Fibroblast of skin of scalp (primary cell): ENCODE measurements around the gene ZNF556.
"Not testable (repeated sequence)": the region's sequence is repeated elsewhere in the genome, so short reads cannot be mapped to it uniquely, and the experiment has no call there.

ENCODE experiments used
- DNase-seq: peaks from one replicate; pipeline ENCODE4 v3.0.0-alpha.2; 2013

ZNF556 gene

DNA sequence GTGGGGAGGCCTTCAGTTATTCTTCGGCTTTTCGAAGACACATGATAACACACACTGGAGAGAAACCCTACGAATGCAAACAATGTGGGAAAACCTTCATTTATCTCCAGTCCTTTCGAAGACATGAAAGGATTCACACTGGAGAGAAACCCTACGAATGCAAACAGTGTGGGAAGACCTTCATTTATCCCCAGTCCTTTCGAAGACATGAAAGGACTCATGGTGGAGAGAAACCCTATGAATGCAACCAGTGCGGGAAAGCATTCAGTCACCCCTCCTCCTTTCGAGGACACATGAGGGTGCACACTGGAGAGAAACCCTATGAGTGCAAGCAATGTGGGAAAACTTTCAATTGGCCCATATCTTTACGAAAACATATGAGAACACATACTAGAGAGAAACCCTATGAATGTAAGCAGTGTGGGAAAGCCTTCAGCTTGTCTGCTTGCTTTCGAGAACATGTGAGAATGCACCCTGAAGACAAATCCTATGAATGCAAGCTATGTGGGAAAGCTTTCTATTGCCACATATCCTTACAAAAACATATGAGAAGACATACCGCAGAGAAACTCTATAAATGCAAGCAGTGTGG is 14.0 kb upstream of the ZNF556 start:
- no peak for DNase-seq

DNA sequence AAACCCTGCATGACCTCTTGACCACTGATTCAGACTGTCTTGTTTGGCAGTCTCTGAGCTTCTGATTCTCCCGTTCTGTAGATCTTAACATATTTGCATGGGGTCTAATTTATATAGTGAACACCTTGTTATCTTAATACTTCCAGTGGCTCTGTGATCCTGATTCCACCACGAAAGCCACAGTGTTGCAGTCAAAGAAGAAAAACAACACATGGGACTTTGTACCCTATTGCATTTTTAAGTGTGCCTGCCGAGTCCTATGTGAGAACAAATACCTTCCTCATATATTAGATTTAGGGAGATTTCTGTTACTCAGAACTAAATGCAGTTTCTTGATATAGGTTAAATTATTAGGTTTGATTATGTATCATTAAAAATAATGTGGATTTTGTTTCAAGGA is 12.3 kb upstream of the ZNF556 start:
- DNase-seq, result no peak

DNA sequence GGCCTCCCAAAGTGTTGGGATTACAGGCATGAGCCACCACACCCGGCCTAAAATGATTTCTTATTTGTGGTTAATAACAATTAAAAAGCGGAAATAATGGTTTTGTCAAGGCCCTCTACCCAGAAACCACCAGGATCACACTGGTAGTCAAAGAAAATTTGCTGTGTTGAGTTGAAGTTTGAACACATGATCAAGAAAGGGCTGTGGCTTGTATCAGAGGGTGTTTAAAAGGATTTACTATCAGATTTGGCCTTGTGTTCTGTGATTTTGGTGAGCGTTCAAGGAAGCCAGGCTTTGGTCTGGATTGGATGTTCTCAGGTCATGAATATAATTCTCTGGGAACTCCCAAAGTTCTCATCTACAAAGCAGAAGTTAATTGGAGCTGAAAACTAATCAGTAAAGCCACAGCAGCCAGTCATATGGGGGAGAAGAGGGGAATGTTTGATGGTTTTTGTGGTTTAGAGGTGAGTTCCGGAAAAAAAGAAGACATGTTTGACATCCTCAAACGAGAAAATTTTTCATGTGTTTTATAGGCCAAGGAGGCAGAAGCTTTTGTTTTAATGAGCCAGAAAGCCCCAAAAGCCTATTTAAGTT is 10.6 kb upstream of the ZNF556 start:
- DNase-seq, result no peak

DNA sequence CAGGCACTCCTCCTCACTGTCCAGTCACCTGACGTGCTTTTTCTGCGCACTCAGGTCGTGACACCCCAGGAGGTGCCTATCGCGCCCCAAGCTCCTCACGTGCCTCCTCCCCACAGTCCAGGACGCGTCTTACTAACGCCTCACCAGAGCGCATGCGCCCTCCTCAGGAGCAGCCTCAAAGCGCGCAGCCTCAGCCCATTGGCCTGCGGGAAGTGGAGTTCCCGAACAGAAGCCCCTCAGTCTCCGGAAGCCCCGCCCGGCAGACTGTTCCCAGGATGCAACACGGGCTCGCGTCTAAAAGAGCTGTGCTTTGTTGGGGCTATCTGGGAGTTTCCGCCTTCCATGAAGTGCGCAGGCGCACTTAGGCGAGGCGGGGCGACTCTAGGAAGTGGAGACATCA is 8.3 kb upstream of the ZNF556 start:
- no peak for DNase-seq

DNA sequence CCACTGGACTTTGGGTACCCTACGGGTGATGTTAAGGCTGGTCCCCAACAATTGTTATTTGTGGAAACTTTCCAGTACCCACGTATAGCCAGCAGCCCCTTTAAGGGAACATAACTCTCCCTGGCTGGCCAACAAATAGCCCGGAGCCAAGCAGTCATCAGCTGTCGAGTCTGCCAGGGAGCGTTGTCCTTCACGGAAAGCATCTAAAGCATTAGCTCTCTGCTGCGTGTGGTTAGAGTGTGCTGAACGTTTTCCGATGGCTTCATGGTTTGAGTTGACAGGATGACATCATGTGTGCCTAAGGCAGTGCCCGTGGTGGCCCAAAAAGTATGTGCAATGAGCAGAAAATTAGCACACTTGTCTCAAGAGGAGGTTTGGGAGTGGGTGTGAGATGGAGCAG is 3.3 kb upstream of the ZNF556 start:
- DNase-seq, result no peak

DNA sequence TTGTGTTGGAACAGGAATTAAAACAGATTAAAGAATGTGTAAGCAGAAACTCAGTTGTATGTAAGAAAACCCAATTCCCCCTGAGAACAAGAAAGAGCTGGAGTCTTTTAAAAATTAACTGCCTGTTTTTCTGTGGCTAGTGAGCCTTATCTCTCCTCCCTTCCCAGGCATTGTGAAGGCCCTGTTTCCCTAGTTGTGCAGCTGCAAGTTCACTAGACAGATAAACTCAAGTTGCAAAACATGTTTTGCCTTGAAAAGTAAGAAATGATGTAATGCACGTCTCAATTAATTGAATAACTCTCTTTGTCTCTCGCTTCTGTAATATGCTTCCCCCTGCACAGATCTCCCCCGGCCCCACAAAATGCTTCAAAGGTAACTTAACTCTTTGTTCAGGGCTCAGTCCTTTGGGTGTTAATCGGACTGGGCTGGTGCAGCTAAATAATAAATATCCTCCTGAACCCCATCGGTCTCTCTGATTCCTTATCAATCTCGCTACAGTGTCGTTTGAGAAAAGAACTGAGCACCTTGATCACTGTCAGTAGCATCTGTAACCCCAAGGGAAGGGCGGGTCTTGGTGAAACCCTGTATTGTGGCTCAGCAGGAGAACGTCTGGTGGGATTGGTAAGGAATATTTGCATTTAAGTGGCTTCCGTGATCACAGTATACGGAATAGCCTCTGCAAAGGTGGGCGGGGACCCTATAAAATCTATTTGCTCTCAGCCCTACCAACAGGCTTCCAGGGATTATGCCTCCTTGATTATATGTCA is 1.6 kb upstream of the ZNF556 start:
- no peak for DNase-seq

DNA sequence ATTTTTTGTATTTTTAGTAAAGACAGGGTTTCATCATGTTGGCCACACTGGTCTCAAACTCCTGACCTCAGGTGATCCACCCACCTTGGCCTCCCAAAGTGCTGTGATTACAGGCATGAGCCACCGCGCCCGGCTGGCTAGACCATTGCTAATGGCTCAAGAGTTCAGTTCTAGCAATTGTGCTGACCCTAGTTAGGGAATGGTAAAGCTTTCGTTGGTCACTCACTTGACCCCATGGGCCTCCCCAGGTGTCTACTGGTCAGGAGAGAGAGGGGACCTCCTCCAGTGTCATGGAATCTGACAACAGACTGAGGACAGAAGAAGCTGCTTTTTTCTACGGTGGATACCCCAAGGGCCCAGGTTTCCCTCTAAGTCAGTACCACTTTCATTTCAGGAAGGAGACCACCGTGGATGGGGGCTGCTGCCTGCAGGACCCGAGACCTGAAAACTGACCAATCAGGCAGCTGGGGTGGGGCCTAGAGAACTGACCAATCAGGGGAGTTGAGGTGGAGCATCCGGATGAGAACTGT is 575 bp upstream of the ZNF556 start:
- no peak for DNase-seq

DNA sequence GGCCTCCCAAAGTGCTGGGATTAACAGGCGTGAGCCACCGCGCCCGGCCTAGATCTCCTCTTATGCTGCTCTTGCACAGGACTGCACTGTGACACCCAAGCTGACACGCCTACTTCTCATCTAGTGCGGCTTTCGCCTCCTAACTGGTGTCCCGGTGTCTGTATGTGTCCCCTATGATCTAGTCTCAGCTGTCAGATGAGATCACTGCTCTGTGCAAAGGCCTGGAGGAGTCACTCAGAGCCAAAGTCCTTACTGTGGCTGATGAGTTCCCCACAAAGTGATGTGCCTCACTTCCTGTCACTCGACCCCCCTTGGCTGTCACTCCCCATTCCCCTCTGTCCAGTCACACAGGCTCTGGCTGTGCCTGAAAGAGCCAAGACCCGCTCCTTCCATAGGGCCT is 2.5 kb downstream of the ZNF556 start:
- no peak for DNase-seq

DNA sequence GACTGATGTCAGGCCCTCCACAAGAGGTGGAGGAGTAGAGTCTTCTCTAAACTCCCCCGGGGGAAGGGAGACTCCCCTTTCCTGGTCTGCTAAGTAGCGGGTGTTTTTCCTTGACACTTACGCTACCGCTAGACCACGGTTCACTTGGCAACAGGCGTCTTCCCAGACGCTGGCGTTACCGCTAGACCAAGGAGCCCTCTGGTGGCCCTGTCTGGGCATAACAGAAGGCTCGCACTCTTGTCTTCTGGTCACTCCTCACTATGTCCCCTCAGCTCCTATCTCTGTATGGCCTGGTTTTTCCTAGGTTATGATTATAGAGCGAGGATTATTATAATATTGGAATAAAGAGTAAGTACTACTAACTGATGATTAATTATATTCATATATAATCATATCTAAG is 5.0 kb downstream of the ZNF556 start:
- DNase-seq, result not testable (repeated sequence)

DNA sequence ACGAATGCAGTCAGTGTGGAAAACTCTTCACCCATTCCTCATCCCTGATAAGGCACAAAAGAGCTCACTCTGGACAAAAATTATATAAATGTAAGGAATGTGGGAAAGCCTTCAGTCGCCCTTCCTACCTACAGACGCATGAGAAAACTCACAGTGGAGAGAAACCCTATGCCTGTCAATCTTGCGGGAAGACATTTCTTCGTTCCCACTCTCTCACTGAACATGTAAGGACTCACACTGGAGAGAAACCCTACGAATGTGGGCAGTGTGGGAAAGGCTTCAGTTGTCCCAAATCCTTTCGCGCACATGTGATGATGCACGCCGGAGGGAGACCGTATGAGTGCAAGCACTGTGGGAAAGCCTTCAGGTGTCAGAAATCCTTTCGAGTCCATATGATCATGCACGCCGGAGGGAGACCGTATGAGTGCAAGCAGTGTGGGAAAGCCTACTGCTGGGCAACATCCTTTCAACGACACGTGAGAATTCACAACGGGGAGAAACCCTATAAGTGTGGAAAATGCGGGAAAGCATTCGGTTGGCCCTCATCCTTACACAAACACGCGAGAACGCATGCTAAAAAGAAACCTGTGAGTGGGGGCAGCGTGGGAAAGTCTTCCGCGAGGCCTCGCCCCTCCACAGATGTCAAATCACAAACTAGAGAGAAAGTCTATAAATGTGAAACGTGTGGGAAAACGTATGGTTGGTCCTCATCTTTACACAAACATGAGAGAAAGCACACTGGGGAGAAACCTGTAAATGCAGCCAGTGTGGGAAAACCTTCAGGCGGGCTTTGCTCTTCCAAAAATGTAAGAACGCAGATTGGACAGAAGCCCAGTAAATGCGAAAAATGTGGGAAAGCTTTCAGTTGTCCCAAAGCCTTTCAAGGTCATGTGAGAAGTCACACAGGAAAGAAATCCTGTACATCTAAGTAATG is 10.5 kb downstream of the ZNF556 start:
- no peak for DNase-seq

DNA sequence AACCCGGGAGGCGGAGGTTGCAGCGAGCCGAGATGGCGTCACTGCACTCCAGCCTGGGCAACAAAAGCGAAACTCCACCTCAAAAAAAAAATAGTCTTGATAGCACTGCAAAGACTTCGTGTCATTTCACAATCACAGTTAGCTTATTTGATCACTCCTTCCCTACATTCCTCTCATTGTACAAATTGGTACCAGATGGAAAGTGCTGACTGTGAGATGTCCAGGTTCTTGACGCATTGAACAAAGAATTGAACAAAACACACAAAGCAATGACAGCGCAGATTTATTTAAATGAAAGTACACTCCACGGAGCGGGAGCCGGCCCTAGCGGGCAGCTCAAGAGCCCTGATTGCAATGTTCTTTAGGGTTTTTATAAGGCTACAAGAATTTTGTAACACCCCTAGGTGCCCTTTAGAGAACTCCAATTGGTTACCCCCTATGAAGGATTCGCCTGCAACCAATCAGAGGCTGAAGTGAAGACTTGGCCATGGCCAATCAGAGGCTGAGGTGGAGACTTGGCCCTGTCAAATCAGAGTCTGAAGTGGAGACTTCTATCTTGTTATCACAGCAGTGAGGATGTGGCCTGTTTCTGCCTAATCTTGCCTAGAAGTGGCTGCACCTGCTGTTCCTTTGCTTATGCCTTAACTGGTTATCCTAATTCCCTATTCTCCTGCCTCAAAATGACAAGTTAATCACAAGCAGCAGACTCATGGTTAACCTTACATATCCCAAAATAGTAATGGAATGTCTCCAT is 16.7 kb downstream of the ZNF556 start:
- DNase-seq, result no peak

DNA sequence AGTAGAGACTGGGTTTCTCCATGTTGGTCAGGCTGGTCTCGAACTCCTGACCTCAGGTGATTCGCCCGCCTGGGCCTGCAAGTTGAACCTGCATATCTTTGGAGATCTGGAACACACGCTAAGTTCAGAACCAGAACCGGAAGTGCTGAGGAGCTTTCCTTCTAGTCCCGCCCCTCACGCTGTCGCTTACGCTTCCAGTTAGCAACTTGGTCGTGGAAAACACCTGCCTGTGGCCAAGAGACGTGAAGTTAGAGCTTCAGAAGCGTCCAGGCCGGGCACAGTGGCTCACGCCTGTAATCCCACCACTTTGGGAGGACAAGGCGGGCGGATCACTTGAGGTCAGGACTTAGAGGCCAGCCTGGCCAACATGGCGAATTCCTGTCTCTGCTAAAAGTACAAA is 18.6 kb downstream of the ZNF556 start:
- DNase-seq, result no peak

DNA sequence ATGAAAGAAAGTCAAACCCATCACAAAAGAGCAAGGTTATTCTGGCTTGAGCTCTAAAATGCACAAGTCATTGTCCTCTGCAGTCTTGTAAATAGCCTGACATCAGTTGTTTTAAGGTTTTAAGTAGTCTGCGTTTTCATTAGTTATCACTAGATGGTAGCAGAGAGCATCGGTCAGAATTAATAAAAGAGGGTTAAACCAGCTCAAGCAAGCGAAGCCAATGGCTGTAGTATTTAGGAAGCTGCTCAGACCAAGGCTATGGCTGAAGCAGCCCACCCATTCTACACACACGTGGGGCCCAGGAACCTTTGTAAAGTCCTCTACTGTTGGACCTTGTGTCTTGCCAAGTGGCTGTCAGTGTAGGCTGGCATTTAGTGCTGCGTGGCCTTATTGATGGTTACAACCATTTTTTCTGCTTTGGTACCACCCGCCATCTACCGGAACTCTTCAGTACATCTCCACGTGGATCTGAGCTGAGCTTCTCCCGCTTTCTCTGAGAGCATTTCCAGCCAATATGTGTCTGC is 20.3 kb downstream of the ZNF556 start:
- peak; percentile 58 for DNase-seq

DNA sequence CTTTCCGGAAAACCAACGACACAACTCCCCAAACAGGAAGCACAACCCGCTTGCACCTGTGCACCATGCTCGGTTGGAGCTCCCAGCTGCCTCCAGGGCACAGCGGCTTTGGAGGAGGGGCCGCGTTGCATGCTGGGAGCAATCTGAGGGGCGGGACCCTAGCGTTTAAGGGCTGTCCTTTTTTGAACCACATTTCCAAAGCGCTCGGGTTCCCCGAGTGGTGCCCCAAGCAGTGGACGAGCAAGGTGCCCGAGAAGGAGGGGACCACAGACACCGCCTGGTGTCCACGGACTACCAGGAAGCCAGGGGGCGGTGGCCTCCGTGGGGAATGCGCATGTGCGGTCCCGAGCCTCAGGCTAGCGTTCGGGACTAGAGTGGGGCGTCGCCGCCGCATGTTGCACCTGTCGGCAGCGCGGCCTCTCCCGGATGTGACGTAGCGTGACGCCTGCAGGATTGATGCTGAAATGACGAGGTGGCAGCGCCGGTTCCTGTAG is 21.6 kb downstream of the ZNF556 start:
- DNase-seq, result no peak

DNA sequence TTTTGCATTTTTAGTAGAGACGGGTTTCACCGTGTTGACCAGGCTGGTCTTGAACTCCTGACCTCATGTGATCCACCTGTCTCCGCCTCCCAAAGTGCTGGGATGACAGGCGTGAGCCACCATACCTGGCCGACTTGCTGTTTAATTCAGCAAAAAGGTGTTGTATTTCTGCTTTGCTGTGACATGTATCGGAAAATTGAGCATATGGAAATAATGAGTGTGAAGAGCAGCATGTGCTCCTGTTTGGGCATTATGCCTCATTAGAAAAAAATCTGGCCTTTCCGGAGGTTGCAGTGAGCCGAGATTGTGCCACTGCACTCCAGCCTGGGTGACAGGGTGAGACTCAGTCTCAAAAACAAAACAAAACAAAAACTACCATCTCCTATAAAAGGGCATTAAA is 23.4 kb downstream of the ZNF556 start:
- DNase-seq, result not testable (repeated sequence)

DNA sequence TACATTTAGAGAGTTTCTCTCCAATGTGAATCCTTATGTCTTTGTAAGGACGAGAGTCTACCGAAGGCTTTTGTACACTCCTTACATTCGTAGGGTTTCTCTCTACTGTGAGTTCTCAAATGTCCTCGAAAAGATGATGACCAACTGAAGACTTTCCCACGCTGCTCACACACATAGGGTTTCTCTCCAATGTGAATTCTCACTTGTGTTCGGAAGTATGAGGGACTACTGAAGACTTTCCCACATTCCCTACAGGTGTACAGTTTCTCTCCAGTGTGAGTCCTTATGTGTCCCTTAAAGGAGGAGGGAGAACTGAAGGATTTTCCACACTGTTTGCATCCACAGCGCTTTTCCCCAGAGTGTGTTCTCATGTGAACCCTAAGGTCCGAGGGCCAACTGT is 29.6 kb downstream of the ZNF556 start:
- DNase-seq, result no peak

DNA sequence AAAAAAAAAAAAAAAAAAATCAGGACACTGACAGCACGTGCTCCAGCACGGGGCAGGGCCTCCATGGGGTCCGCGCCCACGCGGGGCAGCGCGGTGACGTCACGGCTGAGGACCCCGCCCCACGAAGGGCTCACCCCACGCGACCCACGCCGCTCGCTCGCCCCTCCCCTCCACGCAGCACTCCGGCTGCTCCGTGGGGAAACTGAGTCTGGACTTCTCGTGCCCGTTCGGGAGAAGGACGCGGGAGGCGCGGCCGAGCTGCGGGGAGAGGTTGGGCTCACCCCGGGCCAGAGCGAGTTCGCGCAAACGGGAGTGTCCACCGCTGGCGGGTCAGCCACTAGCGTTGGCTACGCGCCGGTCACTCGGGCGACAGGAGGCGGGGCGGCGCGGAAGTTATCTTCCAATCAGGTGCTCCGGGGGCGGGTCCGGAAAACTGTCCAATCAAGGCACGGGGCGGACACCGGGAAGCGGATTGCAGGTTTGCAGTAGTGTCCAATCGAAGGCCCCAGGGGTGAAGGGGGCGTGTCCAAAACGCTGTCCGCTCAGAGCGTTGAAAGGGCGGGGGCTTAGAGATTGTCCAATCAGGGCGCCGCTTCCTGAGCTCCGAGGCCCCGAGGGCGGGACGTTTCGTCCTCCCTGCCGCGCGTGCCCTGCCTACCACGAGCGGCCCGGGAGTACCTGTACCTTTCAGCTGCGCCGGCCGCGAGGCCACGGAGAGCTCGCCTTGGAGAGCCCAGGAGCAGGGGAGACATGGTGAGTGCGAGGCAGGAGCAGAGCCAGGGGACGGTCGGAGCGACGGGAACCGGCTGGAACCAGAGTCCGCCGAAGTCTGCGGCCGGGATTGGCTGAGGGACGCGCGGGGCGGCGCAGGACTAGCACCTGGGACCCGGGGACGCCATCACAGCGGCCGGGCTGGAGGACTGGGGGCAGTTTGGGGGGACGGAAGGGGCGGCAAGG is 33.4 kb downstream of the ZNF556 start, which contains the start of gene ZNF57:
Gene ZNF57, plus strand, starts transcription at position 633 of the 957 bp plus-strand sequence. Its CDS starts 118 bp downstream, at position 751.
- DNase-seq, result peak; percentile 99

DNA sequence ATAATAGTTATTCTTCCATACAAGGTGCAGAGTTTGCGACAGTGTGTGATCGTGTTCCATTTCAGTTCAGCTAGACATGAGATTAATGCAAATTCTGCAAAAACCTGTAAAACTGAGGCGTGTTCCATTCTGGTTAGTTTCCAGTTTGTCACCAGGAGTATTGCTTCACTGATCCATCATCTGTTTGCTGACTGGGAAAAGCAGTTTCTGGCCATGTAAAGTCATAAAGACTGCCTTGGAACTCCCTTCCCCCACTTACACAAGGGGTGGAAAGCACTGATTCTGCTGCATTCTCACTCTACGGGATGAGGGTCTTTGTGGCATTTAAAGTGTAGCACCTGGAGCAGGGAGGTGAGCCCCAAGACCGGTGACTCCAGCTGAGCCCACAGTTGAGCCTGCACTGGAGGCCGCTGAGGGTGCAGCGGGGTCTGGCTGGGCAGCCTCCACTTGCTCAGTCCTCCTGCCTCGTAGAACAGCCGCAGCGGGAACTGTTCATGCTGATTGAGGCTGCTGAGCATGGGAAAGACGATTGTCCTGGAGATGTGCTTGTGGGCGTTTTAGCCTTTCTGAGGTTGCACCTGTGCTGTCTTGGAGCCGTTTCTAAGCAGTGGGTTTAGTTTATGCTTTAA is 35.6 kb downstream of the ZNF556 start:
- no peak for DNase-seq

DNA sequence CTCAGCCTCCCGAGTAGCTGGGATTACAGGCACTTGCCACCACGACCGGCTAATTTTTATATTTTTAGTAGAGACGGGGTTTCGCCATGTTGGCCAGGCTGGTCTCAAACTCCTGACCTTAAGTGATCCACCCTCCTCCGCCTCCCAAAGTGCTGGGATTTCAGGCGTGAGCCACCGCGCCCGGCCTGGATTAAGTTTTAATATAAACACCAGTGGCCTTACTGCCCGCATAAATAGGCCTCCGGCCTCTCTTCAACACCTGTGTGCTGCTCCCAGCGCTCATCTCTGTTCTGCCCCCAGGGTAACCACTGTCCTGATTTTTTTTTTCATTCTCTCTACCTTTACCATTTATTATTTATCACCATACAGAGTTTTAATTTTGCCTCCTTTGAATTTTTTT is 36.2 kb downstream of the ZNF556 start:
- not testable (repeated sequence) for DNase-seq
